T1000 (cell line): ENCODE data around the gene ZNF534.
"Not testable (repeated sequence)": the region's sequence is repeated elsewhere in the genome, so short reads cannot be mapped to it uniquely, and the experiment has no call there.

ENCODE experiments used
- DNase-seq: peaks from one replicate; lab custom pipeline; 2025; ENCODE audit warnings: mixed read lengths; lab: John Stamatoyannopoulos, UW

Gene ZNF534

DNA sequence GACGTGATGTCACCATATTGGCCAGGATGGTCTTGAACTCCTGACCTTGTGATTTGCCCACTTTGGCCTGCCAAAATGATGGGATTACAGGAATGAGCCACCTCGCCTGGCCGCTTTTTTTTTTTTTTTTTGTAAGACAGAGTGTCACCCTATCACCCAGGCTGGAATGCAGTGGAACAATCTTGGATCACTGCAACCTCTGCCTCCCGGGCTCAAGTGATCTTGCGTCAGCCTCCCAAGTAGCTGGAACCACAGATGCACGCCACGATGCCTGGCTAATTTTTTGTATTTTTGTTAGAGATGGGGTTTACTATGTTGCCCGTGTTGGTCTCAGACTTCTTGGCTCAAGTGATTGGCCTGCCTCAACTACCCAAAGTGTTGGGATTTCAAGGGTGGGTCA is 69.6 kb downstream of the ZNF534 start:
- DNase-seq, result no peak

DNA sequence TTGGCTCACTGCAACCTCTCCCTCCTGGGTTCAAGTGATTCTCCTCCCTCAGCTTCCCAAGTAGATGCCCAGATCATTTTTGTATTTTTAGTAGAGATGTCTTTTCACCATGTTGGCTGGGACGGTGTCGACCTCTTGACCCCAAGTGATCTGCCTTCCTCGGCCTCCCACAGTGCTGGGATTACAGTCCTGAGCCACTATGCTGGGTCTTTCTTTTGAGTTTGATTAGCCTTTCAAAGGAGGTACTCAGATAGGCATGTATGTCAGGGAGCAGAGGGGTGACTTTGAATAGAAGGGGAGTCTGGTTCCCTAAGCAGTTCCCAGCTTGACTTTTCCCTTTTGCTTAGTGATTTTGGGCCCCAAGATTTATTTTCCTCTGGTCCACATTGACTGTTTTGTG is 71.5 kb downstream of the ZNF534 start:
- not testable (repeated sequence) for DNase-seq

DNA sequence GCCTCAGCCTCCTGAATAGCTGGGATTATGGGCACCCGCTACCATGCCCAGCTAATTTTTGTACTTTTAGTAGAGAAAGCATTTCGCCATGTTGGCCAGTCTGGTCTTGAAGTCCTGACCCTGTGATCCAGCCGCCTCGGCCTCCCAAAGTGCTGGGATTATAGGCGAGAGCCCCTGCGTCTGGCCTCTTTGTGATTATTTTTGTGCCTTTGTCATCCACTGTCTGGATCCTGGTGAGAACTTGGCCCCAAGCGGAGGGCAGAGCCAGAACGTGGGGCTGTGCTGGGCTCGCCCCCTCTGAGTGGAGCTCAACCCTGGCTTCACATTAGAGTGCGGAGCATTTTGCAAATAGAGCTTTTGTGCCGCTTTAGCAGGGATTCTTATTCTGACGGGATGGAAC is 72.0 kb downstream of the ZNF534 start:
- DNase-seq, result not testable (repeated sequence)
